ENCODE measurements around the gene ZNF260. TPM values are rescaled to one million over a fixed set of nuclear protein-coding genes. Genes with fewer than 3 reads are reported as not detected.

The ZNF260 gene
- 3.9 and 5.2 TPM in 2 replicates for total RNA-seq (2014; rRNA removed; shearing (Covaris generic))

GRCh38 chr19:36528194-36528920, at the start of gene ZNF260:
TSS of gene ZNF260 (minus strand) at chr19:36528271. CDS start at chr19:36515238, 13,033 bp downstream.

GRCh38 chr19:36573020-36573894, 45.2 kb upstream of the ZNF260 start, which contains the start of gene ZNF529:
TSS of gene ZNF529 (minus strand) at chr19:36573292. CDS start at chr19:36572346, 946 bp downstream.

GRCh38 chr19:36489118-36489919, 38.8 kb downstream of the ZNF260 start, which contains the start of gene ZNF566:
TSS of gene ZNF566 (minus strand) at chr19:36489561. CDS start at chr19:36476557, 13,004 bp downstream.

Other genes with a start within 250 kb of the ZNF260 start
- gene ZFP14, start 149.1 kb downstream of the ZNF260 start, total RNA-seq (2014; rRNA removed; shearing (Covaris generic)) = 2.2 and 3.4 TPM in 2 replicates
- gene ZFP82, start 109.6 kb downstream of the ZNF260 start, total RNA-seq (2014; rRNA removed; shearing (Covaris generic)) = 3.5 and 3.6 TPM in 2 replicates
- 15.5 and 18.4 TPM in 2 replicates for gene ZNF566, start 38.7 kb downstream of the ZNF260 start, total RNA-seq (2014; rRNA removed; shearing (Covaris generic))
- 6.4 and 9.1 TPM in 2 replicates for gene ZNF529, start 45.0 kb upstream of the ZNF260 start, total RNA-seq (2014; rRNA removed; shearing (Covaris generic))
- 0.27 and 0.53 TPM in 2 replicates for gene ZNF382, start 77.0 kb upstream of the ZNF260 start, total RNA-seq (2014; rRNA removed; shearing (Covaris generic))
- 11.6 and 12.4 TPM in 2 replicates for gene ZNF461, start 138.6 kb upstream of the ZNF260 start, total RNA-seq (2014; rRNA removed; shearing (Covaris generic))
- 3.7 and 4.5 TPM in 2 replicates for gene ZNF567, start 159.3 kb upstream of the ZNF260 start, total RNA-seq (2014; rRNA removed; shearing (Covaris generic))
- 3.0 and 6.0 TPM in 2 replicates for gene ZNF850, start 244.5 kb upstream of the ZNF260 start, total RNA-seq (2014; rRNA removed; shearing (Covaris generic))